HG03097 (cell line): Measurements from ENCODE around the gene SPHKAP.
"Not testable (repeated sequence)": the region's sequence is repeated elsewhere in the genome, so short reads cannot be mapped to it uniquely, and the experiment has no call there.

Source experiments
- ATAC-seq: cut with Tn5 transposase; IDR thresholded peaks from one replicate; pipeline ENCODE4 v1.9.1; 2021; ENCODE audit not compliant: unreplicated experiment, low FRiP score

SPHKAP gene

GRCh38 chr2:228040995-228041394, 140.5 kb downstream of the SPHKAP start:
- ATAC-seq = no peak

- no peak for ATAC-seq
Measured at GRCh38 chr2:228039752-228040534, 141.5 kb downstream of the SPHKAP start.

GRCh38 chr2:228038967-228039366, 142.5 kb downstream of the SPHKAP start:
- no peak for ATAC-seq

DNA sequence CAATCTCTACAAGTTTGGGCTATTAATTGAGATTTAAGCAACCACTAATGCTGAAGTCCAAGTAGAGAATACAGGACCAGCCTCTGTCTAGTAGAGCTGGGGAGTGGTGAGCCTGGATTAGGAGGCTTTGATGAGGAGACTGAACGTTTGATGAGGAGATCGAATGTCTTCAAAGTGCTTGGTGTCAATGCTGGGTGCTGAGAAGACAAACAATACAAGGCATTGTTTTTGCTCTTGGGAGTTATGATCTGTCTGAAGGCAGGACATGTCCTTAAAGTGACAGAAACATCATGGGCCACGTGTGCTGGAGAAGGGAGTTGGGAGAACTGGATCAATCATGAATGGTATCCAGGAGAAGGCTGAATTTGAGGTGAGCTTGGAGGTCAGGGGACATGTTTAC, 143.6 kb downstream of the SPHKAP start:
- no peak for ATAC-seq

- ATAC-seq = no peak
Measured at GRCh38 chr2:228023619-228024018, 157.9 kb downstream of the SPHKAP start.

DNA sequence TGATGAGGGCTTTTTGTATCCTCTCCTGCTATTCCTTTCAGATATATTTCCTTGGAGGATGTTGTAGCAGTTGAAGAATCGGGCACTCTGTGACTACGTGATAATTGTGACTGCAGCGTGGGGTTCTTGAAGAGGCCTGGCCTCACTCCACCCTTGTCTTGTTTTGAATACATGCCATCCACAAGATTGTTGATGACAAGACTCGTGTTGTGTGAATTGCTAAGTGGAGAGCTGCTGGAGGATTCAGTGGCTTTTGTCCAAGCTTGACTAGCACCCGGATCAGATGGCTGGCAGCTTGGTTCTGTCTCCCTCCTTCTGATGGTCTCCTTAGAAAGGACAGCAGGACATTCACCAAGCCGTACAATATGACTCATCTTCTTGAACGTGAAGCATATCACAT, 163.2 kb downstream of the SPHKAP start:
- ATAC-seq = no peak

DNA sequence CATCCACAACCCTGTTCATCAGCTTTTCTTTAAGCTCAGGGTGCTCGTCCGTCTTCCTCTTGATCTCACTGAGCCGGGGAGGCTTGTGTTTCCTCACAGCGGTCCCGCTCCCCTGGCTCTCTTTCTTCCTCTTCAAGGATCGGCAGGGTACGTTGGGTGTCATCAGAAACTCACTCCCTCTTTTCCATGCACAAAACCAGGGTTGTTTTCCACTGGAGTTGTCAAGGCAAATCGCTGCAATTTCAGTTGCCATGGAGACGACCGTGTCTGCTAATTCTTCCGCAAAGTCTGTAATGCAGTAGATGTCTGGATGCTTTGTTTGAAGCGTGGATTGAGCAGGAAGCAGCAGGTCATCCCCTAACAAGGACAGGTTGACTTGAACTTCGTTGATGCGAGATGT, 163.7 kb downstream of the SPHKAP start:
- ATAC-seq = no peak

DNA sequence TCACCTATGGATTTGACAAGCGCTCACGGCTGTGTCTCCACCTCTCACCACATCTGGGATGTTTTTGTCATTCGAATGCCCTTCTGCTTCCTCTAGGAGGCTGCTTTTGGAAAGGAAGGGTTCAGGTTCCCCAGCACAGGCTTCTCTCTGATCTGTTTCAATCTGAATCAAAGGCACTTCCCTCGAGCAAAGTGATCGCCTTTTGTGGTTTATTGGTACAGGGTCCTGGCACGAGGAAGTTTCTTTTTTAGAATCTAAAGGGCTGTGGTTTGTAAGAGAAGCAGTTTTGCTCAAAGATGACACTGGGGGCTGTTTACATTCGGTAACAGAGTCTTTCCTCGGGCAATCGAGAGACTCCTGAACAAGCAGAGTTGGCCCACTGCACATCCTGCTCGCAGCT, 165.1 kb downstream of the SPHKAP start:
- no peak for ATAC-seq

- no peak for ATAC-seq
Measured at GRCh38 chr2:228015741-228016140, 165.7 kb downstream of the SPHKAP start.

GRCh38 chr2:227996366-227996765, 185.1 kb downstream of the SPHKAP start:
- ATAC-seq = no peak

DNA sequence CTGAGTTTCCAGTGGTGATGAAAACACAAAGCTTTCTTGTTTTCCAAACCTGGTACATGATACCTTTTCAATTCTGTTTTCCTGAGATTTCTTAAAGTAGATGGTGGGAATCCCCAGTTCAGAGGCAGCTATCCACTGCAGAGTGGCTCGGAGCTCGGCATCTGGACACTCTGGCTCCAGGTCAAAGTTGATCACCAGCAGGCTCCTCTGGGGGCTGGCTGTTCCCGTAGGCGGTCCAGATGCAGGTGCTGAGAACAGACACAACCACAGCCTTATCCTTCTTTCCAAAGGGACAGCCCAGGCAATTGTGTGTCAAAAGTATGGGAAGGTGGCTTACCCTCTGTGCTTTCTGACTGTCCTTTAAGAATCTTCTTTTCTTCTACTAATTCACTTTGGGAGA, 190.6 kb downstream of the SPHKAP start:
- no peak for ATAC-seq

GRCh38 chr2:227973241-227973640, 208.2 kb downstream of the SPHKAP start:
- no peak for ATAC-seq

- no peak for ATAC-seq
Measured at GRCh38 chr2:227971619-227972230, 209.8 kb downstream of the SPHKAP start.

- ATAC-seq = no peak
Measured at GRCh38 chr2:227960317-227960716, 221.2 kb downstream of the SPHKAP start.

DNA sequence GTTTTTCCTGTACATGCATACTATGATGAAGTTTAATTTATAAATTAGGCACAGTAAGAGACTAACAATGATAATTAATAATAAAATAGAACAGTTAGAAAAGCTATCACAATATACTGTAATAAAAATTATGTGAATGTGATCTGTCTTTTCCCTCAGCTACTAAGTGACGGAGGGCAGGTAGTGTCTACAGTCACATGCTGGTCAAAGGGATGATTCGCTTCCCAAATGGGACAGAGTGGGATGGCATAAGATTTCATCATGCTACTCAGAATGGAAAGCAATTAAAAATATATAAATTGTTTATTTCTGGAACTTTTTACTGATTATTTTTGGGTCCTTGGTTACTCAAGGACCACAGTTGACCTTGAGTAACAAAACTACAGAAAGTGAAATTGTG, 238.5 kb downstream of the SPHKAP start:
- ATAC-seq = no peak

GRCh38 chr2:227942021-227942420, 239.5 kb downstream of the SPHKAP start:
- ATAC-seq = no peak

GRCh38 chr2:227939271-227940027, 242.0 kb downstream of the SPHKAP start:
- ATAC-seq = no peak

DNA sequence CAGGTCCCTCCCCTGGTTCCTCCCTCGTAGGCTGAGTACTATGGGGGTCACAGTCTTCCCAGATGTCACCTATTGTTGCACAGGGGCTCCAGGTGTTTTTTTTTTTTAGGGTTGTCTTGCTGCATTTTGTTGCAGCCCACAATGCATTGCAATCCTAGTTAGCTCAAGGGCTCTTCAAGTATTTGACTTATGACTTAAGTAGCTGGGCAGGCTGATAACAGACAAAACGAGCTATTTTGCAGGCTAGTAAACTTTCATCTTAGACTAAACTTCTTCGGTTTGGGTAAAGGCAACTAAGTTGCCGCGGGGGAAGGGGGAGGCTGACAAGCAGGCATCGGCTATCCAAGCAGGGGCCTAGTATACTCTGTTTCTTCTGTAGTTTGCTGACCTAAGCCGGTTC, 245.2 kb downstream of the SPHKAP start:
- not testable (repeated sequence) for ATAC-seq

DNA sequence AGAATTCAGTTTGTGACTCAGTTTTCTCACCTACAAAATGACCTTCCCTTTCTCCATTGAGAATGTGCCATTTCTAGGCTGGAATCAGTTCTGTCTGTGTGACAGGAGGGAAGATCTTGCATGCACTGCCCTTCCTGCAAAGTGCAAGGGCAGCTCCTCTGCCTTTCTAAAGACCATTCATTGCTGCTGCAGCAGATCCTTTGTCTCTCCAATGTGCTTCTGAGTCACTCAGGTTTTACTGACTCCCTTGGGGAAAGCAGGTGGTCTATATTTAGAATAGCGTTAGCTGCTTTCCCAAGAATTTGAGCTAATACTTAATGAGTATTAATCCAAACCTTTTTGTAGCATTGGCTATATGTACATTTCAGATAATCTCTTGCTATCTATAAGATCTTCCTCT, 247.6 kb downstream of the SPHKAP start:
- no peak for ATAC-seq

DNA sequence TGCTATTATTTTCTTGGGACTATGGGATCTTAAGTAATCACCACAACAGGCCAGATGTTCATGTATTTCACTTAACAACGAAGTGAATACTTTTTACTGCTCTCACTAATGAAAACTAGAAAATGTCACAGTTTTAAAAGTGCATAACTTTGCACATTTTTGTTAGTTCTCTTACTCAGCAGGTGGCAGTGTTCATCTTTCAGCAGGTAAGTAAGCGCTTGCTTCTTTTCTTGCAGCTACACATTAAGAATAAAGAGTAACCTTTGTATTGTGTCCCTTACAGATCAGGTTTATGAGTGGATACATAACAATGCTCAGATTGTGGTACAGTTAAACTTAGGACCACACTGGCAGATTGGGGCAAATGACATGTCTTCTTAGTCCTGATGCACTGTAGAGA, 249.1 kb downstream of the SPHKAP start:
- no peak for ATAC-seq

DNA sequence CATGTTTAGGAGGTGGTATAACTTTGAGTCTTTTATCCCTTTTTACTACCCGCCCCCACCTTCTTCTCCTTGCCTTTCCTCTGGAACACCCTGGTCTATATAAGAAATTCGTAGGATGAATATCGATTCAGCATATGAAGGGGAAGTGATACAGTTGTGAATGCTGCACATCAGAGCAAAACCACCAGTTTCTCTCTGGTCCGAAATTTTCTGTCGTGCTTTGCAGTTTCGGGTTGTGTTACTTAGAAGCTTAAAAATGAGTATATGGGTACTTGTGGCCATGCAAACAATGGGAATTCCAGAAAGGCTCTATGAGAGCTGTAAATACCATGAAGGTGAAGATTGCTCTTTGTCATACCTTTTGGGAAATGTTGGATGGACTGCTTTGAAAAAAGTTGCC, 249.5 kb downstream of the SPHKAP start:
- ATAC-seq = no peak
